NCI-H526 (cell line): Measurements from ENCODE around the gene SSB.
"Not testable (repeated sequence)": the region's sequence is repeated elsewhere in the genome, so short reads cannot be mapped to it uniquely, and the experiment has no call there.

Experiments used
- DNase-seq, 2 experiments: peaks; one replicate each; lab custom pipeline; 2025; lab: John Stamatoyannopoulos, UW

SSB gene

DNA sequence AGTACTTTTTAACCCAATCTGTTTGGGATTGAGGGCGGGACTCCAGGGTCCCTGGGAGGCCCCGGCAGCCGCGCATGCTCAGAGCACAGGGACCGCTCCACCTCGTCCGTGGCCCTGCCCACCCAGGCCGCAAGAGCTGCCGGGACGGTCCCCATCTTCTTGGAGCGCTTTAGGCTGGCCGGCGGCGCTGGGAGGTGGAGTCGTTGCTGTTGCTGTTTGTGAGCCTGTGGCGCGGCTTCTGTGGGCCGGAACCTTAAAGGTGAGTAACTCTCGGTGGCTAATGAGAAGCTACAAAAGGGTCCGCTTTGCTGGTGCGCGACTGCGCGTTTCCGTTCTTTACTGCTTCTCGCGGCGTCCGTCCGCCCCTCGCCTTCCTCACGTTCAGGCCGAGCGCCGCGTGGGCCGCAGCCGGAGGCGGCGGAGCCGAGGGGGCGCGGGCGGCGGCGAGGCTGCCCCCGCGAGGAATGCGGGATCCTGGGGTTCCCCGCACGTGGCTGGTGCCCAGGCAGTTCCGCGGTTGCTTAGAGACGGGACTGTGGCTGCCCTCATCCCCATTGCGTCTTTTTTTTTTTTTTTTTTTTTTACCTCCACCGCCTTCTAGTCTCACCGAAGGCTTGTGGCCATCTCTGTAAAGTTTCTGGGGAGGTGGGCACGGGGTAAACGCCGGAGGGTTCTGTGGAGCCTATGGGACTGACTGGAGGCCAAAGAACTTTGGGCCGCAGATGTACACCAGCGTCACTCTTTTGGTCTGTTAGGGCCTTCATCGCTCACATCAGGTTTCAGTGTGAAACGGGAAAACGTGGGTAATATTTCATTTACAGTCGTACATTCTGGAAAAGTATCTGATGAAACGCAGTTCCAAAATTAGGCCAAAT is at the start of gene SSB:
Gene SSB, plus strand, starts transcription at position 154 of the 875 bp plus-strand sequence. CDS start 2,090 bp downstream, outside the sequence.
- DNase-seq: peak; percentile 91 to 96

DNA sequence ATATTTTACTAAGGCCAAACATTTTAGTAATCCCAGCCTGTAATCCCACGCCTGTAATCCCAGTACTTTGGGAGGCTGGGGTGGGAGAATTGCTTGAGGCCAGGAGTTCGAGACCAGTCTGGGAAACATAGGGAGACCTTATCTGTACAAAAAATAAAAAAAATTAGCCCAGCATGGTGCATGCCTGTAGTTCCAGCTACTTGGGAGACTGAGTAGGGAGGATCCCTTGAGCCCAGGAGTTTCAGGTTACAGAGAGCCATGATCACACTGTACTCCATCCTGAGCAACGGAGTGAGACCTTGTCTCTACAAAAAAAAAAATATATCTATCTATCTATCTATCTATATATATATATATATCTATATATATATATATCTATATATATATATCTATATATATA is 45.9 kb upstream of the SSB start:
- DNase-seq: no peak

DNA sequence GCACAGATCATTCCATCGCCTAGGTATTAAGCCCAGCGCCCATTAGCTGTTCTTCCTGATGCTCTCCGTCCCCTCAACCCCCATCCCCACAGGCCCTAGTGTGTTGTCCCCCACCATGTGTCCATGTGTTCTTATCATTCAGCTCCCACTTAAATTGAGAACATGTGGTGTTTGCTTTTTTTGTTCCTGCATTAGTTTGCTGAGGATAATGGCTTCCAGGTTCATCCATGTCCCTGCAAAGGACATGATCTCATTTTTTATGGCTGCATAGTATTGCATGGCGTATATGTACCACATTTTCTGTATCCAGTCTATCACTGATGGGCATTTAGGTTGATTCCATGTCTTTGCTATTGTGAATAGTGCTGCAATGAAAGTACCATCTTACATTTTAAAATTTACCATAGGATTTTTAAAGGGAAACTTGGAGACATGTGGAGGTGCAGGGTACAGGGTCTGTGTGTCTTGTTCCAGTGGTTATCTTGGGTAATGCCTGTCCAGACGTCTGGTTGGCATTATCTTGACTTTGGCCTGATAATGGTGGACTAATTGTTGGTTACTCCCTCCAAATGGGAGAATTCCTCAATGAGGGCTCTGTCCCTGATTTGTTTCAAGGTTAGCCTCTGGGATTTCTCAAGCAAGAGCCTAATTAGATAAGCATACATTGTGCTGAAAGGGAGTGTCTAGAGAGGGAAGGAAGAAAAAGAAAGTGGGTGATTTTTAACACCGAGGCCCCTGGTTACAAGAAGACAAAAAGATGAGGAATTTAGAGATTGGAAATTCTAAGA is 43.4 kb upstream of the SSB start:
- DNase-seq: no peak

DNA sequence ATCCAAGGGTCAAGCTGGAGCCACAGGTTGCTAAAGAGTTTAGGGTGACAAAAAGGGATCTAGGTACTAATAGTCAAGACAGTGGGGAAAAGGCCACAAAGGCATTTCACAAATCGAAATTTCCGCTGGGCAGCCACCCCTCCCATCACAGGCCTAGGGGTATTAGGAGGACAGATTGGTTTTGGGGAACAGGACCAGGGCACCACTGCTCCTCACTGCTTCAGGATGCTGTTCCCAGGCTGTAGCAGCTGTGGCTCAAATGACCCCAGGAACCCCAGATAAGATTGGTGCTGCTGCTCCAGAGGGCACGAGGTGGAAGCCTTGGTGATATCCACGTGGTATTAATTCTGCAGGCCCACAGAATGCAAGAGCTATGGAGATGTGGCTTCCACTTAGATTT is 42.3 kb upstream of the SSB start:
- no peak for DNase-seq

DNA sequence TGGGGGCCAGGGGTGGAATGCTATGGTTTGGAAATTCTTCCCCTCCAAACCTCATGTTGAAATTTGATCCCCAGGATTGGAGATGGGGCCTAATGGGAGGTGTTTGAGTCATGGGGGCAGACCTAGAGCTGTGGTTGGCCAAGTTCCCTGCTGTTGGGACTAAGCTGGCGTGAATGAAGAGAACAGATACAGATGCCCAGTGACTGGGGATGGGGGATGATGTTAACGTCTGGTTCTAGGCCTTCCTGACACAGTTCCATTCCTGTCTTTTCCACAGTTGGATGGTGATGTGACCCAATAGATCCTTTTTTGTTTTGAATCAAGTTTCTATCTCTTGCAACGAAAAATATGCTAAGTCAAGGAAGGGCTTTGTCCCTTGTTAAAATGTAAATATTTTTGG is 41.3 kb upstream of the SSB start:
- no peak for DNase-seq

DNA sequence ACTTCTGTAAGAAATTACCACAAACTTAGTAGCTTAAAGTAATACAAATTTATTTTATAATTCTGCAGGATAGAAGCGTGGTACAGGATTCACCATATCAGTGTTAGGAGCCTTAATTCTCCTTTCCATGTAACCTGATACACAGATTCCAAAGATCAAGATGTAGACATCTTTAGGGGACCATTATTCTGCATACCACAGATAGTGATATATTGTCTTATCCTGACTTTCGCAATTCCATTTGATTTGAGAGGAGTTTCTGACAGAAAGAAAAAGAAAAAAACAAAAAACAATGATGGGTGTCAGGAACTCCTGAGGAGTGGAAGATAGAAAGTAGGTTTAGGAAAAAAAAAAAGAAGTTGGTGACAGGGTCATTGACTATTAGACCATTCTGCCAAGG is 40.9 kb upstream of the SSB start:
- DNase-seq: no peak

DNA sequence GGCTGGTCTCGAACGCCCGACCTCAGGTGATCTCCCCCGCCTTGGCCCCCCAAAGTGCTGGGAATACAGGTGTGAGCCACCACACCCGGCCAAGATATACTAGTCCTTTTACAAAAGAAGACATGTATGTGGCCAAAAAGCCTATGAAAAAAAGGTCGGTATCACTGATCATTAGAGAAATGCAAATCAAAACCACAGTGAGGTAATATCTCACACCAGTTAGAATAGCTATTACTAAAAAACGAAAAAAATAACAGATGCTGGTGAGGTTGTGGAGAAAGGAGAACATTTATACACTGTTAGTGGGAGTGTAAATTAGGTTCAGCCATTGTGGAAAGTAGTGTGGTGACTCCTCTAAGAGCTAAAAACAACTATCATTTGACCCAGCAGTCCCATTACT is 38.7 kb upstream of the SSB start:
- no peak for DNase-seq

DNA sequence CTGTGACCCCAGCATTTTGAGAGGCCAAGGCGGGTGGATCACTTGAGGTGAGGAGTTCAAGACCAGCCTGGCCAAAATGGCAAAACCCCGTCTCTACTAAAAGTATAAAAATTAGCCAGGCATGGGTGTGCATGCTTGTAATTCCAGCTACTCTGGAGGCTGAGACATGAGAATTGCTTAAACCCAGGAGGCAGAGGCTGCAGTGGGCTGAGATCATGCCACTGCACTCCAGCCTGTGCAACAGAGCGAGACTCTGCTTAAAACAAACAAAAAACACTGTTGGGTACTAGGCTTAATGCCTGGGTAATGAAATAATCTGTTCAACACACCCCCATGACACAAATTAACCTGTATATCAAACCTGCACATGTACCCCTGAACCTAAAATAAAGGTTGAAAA is 37.9 kb upstream of the SSB start:
- DNase-seq: not testable (repeated sequence)

DNA sequence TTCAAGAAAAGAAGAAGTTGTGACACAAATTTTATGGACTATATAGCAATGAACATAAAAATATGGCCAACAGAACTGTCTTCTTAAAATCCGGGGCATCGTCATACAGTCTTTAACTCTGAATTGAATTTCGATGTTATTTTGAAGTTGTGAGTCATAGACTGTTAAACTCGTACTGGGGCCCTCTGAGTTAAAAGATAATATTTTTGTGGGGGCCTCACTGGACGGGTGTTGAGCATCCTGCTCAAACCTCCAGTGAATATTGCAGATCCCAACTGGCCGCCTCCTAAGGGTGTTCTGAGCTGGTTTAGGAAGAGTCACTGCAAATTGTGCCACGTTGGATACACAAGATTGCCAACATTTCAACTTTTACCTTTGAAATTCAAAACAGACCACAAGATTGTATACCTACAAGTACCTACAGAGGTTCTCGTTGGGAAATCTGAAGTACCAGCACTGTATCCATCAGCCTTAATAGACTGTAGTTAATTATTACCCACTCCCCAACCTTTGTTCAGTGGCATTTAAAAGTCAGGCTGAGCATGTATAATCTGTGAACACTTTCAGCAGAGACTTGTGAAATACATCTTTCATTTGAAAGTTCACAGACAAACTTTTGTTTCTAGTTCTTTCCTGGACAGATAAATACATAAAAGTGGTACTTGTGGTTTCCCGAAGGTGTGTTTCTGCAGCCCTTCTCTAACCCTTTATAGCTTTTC is 37.3 kb upstream of the SSB start:
- peak; percentile 3 to 17 for DNase-seq

DNA sequence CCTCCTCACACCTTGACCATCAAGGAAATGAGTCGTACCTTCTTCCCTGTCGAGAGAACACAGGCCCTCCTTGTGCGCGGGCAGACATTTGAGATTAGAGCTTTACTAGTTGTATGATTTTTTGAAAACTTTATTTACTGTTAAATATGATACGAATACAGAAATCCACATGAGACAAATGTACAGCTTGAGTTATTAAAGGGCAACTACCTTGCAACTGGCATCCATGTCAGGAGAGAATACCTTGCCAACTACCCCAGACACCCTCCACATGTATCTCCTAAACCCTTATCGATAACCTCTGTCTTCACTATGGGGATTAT is 36.7 kb upstream of the SSB start:
- DNase-seq: no peak

DNA sequence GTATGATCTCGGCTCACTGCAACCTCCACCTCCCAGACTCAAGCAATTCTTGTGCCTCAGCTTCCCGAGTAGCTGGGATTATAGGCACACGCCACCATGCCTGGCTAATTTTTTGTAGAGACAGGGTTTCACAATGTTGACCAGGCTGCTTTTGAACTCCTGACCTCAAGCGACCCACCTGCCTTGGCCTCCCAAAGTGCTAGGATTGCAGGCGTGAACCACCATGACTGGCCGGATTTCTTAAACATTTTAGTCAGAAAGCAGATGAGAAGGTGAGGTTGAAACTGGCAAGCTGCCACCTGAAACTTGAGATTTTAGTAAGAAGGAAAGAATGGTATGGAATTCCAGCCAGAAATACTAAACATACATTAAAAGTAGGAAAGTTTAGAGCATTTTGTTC is 33.1 kb upstream of the SSB start:
- DNase-seq: no peak

DNA sequence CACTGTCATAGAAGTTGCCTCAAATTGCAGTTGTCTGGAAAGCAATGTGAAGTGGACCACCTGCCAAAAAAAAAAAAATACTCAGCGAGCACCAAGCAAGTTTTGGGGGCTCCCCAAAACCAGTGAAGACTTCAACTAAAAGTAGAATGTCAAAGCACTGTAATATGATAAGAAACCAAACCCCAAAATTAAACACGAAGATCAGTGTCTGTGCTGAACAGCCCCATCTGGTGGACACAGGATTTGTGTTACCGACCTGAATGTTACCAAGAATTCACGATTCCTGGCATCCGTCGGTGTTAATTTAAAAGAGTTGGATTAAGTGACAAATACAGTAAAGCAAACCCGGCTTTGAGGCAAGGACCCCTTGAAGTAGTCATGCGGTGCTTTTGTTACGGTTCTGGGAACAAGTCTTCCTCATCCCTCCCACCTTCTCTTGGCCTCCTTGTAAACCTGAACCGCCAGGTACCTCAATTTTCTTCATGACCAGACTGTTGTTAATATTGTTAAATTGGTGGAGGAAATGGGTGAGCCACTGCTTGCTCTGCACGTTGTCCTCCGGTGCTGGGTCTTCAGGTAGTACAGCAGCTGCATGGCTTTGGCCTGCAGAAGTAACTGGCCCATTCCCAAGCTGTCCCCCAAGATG is 31.3 kb upstream of the SSB start:
- DNase-seq: peak in 1 of 2 experiments; percentile 50

DNA sequence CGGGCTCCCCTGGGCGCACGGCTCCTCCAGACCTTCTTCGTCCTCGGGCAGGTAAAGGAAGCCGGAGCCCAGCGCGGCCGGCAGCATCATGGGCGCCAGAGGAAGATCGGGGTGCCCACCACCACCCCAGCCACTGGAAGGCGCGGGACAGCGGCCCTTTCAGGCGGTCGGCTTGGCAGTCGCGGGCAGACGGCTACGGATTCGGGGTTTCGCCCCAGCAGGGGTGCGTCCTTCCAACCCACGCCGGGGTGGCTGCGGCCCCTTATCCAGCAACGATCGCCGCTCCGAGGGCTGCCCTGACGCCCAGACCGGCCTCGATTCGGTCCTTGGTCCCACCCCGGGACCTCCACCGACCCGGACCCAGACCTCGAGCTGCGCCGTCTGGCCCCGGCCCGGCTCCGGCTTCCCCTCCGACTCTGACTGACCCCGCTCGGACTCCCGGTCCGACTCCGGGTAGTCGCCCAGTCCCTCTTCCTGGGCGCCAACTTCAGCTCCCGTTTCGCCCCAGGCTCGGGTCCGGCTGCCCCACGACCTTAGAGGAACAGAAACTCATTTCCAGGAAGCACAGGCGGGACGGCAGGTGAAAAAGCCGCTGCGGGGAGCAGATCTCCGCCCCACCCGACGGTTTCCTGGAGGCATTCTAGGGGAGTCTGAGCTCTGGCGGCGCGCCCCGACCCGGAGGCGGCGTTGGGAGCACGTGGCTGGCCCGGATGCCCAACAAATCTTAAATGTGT is 30.2 kb upstream of the SSB start:
- no peak for DNase-seq

DNA sequence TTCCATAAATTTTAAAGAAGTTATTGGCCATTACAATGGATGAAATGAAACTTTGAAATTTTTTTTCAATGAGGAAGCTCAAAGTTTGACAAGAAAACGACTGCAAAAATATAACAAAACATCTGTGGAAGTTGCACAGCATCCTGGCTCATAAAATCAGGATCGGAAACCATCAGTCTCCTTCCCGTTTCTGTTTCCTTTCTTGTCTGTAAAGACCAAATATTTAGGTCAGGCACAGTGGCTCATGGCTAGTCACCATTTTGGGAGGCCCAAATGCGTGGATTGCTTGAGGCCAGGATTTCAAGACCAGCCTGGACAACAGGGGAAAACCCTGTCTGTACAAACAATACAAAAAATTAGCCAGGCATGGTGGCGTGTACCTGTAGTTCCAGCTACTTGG is 27.6 kb upstream of the SSB start:
- DNase-seq: no peak

DNA sequence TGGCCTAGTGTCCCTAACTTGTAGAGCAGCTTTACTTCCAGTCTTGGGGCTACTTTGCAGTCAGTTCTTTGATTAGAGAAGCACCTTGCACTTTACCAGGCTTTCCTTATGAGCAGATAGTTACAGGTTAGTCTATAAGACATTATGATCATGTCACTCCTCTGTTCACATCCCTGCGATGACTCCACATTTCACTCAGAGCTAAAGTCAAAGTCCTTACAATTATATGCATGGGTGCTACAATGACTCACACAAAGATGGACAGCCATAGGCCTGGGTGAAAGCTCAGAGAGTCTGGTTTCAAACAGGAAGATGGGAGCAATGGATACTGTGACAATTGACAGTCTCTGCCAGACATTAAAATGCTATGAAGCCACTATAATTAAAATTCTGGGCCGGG is 27.1 kb upstream of the SSB start:
- DNase-seq: no peak

DNA sequence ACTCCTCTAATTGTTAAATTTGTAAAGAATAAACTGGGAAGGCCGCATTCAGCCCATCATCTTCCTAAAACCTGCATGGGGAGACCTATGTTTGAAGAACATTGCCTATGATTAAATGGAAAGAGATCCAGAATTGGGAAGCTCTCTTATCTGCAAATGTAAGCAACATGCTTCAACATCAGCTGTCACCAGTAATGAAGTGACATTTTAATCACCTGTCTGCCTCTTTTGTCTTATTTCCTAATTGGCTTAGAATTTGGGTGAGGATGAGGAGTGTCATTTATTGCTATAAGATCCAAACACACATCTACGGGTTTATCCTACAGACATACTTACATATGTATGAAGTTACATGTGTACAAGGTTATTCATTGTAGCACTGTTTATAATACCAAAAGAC is 26.0 kb upstream of the SSB start:
- DNase-seq: no peak

DNA sequence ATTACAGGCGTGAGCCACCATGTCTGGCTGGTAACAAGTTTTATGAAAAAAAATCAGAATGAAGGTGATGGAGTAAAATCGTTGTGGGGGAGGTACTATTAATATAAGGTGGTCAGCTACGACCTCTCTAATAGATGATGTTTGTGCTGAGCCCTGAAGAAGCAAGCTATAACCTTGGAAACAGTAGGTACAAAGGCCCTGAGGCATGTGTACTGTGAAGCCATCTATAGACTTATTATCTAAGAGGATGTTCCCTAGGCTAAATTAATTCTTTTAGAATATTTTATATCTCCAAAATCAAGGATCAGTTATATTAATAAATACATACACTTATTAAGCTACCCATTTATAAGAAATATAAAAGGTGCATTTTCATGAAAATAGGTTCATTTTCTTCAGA is 23.3 kb upstream of the SSB start:
- DNase-seq: no peak

DNA sequence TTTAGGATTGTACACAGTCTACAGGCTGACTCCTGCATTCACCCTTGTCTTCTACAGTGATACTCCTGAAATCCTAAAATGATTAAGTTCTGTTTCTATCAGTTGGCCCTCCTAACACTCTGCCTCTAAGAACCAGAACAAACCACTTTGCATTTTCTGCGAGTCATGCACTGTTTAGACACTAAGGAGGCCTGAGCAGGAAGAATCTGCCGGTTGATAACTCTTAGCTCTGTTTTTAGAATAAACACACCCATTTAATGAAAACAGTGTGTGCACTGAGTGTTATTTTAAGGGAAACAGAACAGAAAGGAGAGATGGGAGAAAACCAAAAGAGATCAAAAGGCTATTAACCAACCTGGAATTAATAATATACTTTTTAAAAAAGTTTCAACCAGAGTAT is 22.9 kb upstream of the SSB start:
- DNase-seq: no peak

DNA sequence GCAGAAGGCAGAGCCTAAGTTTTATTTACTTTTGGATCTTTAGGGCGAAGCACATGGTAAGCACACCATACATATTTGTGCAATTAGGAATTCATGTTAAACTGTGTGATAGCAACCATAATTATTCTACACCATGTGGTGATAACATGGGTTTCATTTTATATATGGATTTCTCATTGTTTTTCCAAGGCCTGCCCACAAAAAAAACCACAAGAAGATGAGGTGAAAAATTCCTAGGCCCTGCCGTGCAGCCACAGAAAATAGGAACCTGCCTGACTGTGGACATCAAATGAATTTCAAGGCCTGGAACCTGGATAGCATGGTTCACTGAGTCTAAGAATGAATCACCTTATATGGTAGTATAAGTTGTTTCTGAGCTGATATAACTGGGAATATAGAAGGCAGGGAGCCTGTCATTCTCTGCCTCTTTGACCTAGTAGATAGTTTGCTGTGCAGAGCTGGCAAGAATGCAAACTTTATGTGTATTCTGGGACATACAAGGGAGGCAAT is 22.4 kb upstream of the SSB start:
- no peak for DNase-seq

DNA sequence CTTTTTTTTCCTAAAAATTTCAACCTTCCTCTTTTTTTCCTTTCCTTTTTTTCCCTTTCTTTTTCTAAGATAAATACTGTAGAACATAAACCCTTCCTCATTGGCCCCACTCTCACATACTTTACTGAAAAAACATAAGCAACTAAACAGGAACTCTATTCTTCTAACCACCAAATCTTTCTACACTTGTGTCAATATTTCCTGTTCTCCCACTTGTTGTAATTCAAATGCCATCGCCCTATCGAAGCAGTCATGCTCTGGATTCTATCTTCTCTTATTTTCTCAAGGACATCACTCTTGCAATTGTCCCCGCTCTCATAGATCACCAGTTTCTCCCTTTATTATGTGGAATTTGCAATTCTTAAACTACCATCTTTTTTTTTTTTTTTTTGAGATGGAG is 20.2 kb upstream of the SSB start:
- no peak for DNase-seq

DNA sequence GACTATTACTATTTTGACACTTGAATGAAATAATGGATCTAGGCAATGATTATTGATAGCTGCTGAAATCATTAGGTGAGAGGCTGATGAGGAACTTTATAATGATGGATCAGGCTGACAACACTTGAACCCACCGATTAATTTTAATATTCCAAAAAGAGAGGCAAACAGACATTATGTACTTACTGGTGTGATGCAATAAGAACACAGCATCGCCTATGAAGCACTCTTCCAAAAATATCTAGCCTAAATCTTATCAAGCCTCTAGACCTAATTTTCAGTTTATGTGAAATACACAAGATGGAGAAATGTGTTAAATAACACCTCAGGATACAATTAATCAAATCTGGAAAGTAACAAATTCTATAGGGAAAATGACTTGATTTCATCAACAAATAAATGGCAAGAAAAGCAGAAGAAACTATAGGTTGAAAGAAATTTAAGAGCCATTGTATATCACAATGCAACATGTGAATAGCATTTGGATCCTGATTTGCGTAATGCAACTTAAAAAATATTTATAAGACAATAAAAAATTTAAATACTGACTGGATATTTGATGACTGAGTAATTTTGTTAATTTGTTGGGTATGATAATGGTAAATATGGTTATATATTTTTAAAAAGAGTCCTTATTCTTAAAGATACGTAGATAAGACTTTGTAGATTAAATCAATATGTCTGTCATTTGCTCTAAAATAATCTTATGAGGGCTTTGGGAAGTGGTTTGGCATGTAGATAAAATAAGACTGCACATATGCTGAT is 17.2 kb upstream of the SSB start:
- DNase-seq: no peak
